22Rv1 (cell line): Measurements from ENCODE around the gene SPATA13.

Source experiments
- H3K27ac ChIP-seq: fragments of 450-650 bp; 2 replicates; pipeline ENCODE4 v1.5.1; 2017
- CTCF ChIP-seq: fragments of 450-650 bp; IDR thresholded peaks from 2 replicates; pipeline ENCODE4 v1.5.1; 2017; ENCODE audit warnings: mild to moderate bottlenecking
- ZFX ChIP-seq: fragments of 450-650 bp; IDR thresholded peaks from 2 replicates; pipeline ENCODE4 v1.6.1; 2017; ENCODE audit warnings: antibody characterized with exemption, borderline replicate concordance

Gene SPATA13

DNA sequence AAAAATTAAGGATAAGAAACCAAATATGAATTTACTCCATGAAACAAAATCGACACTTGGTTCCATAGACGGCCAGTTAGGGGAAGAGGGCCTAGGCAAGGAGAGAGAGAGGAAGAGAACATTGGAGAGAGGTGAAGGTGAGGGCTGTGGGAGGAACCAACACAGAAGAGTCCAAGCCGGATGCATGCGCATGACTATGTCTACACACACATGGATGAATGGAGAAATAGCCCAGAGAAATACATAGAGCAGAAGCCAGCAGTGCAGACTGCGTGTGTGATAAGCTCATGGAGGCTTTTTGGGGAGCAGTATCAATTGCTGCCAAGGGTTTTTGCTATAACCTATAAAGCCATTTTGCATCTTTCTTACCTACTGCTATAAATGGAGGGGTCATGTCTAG, 81.6 kb downstream of the SPATA13 start:
- no peak overlapping the region for H3K27ac ChIP-seq
- TF ChIP-seq ZFX (no peak), CTCF (no peak)

DNA sequence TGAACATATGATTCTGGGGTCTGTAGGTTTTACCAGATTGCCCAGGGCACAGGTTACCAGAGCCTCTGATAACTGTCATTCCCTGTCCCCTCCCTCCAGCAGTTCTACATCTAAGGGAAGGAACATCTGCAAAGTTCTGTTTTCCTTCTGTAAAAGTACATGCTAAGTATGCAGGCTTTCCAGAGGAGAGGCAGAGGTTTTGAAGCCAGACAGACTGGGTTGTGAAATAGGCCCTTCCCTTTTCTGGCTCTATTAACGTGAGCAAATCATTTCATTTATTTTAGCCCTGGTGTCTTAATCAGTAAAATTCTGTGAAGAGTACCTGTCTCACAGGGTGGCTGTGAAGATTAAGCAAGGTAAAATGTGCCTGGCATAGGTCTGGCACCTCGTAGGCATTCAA, 82.8 kb downstream of the SPATA13 start:
- TF ChIP-seq ZFX (no peak), CTCF (no peak)
- no peak overlapping the region for H3K27ac ChIP-seq

- TF ChIP-seq ZFX (no peak), CTCF (no peak)
- no peak overlapping the region for H3K27ac ChIP-seq
Measured at GRCh38 chr13:24244802-24245201, 84.3 kb downstream of the SPATA13 start.

GRCh38 chr13:24247016-24247415, 86.5 kb downstream of the SPATA13 start:
- TF ChIP-seq CTCF (no peak), ZFX (no peak)
- no peak overlapping the region for H3K27ac ChIP-seq

DNA sequence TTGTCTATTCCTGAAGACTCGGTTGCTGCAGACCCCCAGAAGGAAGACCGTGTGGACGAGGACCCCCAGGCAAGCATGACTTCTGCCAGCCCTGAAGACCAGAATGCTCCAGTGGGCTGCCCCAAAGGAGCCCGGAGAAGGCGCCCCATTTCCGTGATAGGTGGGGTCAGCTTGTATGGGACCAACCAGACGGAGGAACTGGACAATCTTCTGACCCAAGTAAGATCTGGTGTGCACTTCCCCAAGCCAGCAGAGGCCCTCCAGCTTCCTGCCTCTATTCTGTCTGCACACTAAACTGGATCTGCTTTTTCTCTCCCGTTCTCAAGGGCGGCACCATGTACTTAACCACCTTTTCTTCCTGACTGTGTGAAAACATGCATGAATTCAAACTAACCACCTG, 89.1 kb downstream of the SPATA13 start:
- no peak for TF ChIP-seq ZFX
- no peak for TF ChIP-seq CTCF

GRCh38 chr13:24250376-24251057, 90.0 kb downstream of the SPATA13 start:
- TF ChIP-seq CTCF, result no peak
- no peak overlapping the region for H3K27ac ChIP-seq

More for the DNA sequence above, 89.1 kb downstream of the SPATA13 start:
- no peak overlapping the region for H3K27ac ChIP-seq

DNA sequence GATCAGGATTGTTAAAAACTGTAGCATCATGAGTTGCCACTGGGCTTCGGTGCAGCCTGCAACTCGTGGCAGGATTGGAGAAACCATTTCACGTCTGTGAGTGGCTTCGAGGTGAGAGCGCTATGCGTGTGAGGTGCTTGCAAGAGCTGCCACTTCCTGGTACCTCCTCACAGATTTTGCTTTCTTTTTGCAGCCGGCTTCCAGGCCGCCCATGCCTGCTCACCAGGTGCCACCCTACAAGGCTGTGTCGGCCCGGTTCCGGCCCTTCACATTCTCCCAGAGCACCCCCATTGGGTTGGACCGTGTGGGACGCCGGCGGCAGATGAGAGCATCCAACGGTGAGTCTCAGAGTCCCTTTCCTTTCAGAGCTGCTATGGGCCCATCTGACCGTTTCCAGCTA, 91.0 kb downstream of the SPATA13 start:
- TF ChIP-seq ZFX (no peak), CTCF (no peak)
- no peak overlapping the region for H3K27ac ChIP-seq
